Mucosa of rectum (tissue), 2 donors: ENCODE data around the gene NFYC.
A peak's percentile ranks its signal among the peaks of the same experiment; 100 is the strongest.
"Not testable (repeated sequence)": the region's sequence is repeated elsewhere in the genome, so short reads cannot be mapped to it uniquely, and the experiment has no call there.

Experiments used
- H3K27ac ChIP-seq, 2 donors: one replicate each; pipeline ENCODE4 v1.7.0; 2013; ENCODE audit warnings: inconsistent platforms in 2 of 2, low read depth in 2 of 2, low read length in 2 of 2
- H3K27me3 ChIP-seq, 2 donors: one replicate each; pipeline ENCODE4 v1.7.0; 2013; ENCODE audit warnings: low read length in 2 of 2; ENCODE audit not compliant: control insufficient read depth in 2 of 2, insufficient read depth in 2 of 2
- H3K36me3 ChIP-seq, 2 donors: one replicate each; pipeline ENCODE4 v1.7.0; 2013; ENCODE audit warnings: low read length in 2 of 2; ENCODE audit not compliant: control insufficient read depth in 2 of 2, insufficient read depth in 2 of 2
- H3K4me1 ChIP-seq, 2 donors: one replicate each; pipeline ENCODE4 v1.7.0; 2013; ENCODE audit warnings: low read length in 2 of 2, mild to moderate bottlenecking in 1 of 2; ENCODE audit not compliant: control insufficient read depth in 2 of 2, insufficient read depth in 2 of 2
- H3K4me3 ChIP-seq, 2 donors: one replicate each; pipeline ENCODE4 v1.7.0; 2013; ENCODE audit warnings: low read length in 2 of 2
- H3K9ac ChIP-seq, 2 donors: one replicate each; pipeline ENCODE4 v1.7.0; 2013; ENCODE audit warnings: low read length in 2 of 2, low read depth in 1 of 2, mild to moderate bottlenecking in 1 of 2
- H3K9me3 ChIP-seq, 2 donors: one replicate each; pipeline ENCODE4 v1.7.0; 2013; ENCODE audit warnings: low read length in 2 of 2; ENCODE audit not compliant: control insufficient read depth in 2 of 2
- donor health status: healthy.
- donor health status: Normal muscosa, but diverticular disease.

Gene NFYC

DNA sequence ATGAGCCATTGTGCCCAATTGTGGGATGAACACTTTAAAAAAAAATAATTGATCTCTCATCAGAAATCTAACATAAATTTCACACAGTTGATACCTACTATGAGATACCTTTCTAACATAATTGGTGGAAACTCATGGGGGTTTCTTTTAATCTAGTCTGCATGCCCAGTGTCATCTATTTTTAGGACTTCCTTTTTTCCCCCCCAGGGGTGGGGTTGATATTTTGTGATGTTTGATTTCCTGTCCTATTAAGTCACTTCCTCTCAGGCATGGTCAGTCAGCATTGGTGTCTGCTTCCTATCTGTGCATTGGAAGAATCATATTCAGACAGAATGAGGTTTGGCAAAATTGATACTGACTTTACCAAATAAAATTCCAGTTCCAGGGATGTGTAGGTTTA lies 21.5 kb downstream of the NFYC start:
- peaks cover 4% of the 10 kb centered on the region in 2 donors for H3K36me3 ChIP-seq
- H3K9ac ChIP-seq = no peak overlapping the region
- no peak overlapping the region for H3K4me3 ChIP-seq
- H3K4me1 ChIP-seq = peaks cover 27% of the 10 kb centered on the region in 2 donors
- no peaks in the 10 kb centered on the region for H3K9me3 ChIP-seq
- no peak overlapping the region for H3K27ac ChIP-seq
- H3K27me3 ChIP-seq = no peaks in the 10 kb centered on the region

DNA sequence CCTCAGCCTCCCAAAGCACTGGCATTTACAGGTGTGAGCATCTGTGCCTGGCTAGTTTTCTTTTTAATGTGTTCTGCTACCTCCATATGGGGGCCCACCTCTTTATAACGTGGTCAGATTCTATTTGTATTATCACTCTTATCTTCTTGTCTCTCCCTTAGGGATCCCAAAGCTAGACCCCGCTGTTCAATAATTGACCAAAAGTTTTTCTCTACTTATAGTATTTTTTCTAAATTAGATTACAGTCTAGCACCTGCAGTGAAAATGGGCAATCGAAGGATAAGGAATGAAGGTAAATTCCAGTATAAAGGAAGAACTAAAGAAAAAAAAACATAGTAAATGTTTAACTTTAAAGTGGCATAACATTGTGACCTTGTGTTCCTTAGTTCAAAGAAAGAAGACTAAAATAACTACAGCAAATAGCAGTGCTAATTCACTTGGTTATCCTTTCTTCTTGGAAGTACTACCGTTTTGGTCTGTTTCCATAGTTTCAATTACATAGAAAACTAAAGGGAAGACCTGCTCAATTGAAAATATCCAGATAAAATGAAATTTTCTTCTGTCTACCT lies 24.1 kb downstream of the NFYC start:
- Histone ChIP-seq H3K27me3 (no peaks in the 10 kb centered on the region), H3K4me3 (peak overlapping the region in 1 of 2 donors; percentile 37), H3K9me3 (no peaks in the 10 kb centered on the region), H3K36me3 (peaks cover 4% of the 10 kb centered on the region in 2 donors), H3K27ac (peak overlapping the region in 1 of 2 donors; percentile 32), H3K9ac (no peak overlapping the region), H3K4me1 (peaks cover 14 to 16% of the 10 kb centered on the region in 2 donors)

DNA sequence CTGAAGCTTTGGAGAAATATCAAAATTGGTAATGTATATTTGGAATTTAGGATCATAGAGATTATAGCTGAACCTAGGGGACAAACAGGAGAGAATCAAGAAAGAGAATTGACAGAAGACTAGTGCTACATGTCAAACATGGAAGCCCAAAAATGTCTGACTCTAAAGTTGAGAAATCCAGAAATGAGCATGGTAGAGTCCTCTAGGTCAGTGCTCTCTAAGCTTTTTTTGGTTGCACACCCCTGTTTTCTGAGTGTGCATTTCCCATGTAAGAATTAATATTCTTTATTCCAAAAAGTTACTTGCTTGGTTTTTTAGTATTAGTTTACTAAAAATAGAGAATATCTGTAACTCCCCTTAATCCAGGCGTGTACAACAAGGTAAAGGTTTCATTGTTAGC lies 25.6 kb downstream of the NFYC start:
- H3K27me3 ChIP-seq = no peaks in the 10 kb centered on the region
- H3K9ac ChIP-seq = no peak overlapping the region
- H3K4me3 ChIP-seq = no peak overlapping the region
- H3K9me3 ChIP-seq = no peaks in the 10 kb centered on the region
- peaks cover 5 to 10% of the 10 kb centered on the region in 2 donors for H3K4me1 ChIP-seq
- no peak overlapping the region for H3K27ac ChIP-seq
- peaks cover 4% of the 10 kb centered on the region in 2 donors for H3K36me3 ChIP-seq

DNA sequence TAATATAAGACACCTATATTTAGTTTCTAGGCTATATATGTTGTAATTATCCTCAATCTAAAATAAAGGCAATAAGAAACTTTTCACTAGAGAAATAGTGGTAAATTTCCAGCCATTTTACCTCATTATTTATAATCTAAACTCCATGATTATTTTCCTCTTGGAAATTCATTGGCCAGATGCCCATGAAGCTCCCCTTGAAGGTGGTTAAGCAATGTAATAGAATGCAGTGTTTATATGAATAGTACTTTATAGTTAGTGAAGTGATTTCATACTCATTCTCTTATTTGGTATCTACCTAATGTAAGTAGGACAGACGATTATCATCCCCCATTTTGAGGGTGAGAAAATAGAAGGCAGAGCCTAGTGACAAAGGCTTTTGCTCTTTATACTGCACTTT lies 26.5 kb downstream of the NFYC start:
- H3K27me3 ChIP-seq = no peaks in the 10 kb centered on the region
- no peak overlapping the region for H3K4me3 ChIP-seq
- H3K36me3 ChIP-seq = peaks cover 2 to 4% of the 10 kb centered on the region in 2 donors
- H3K9me3 ChIP-seq = no peaks in the 10 kb centered on the region
- H3K27ac ChIP-seq = no peak overlapping the region
- H3K9ac ChIP-seq = no peak overlapping the region
- H3K4me1 ChIP-seq = peaks cover 5 to 6% of the 10 kb centered on the region in 2 donors

DNA sequence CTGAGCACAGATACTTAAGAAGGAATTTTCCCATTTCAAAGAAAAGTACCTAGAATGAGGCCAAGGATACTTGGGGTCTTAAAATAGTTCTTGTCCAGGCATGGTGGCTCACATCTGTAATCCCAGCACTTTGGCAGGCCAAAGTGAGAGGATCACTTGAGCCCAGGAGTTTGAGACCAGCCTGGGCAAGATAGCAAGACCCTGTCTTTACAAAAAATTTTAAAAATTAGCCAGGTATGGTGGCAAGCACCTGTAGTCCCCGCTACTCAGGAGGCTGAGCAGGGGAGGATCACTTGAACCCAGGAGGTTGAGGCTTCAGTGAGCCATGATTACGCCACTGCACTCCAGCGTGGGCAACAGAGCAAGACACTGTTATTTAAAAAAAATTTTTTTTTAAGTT lies 29.0 kb downstream of the NFYC start:
- H3K9me3 ChIP-seq = no peaks in the 10 kb centered on the region
- H3K36me3 ChIP-seq = no peaks in the 10 kb centered on the region
- no peak overlapping the region for H3K4me3 ChIP-seq
- H3K27me3 ChIP-seq = no peaks in the 10 kb centered on the region
- peaks cover 1 to 6% of the 10 kb centered on the region in 2 donors for H3K4me1 ChIP-seq
- H3K27ac ChIP-seq = no peak overlapping the region
- no peak overlapping the region for H3K9ac ChIP-seq

DNA sequence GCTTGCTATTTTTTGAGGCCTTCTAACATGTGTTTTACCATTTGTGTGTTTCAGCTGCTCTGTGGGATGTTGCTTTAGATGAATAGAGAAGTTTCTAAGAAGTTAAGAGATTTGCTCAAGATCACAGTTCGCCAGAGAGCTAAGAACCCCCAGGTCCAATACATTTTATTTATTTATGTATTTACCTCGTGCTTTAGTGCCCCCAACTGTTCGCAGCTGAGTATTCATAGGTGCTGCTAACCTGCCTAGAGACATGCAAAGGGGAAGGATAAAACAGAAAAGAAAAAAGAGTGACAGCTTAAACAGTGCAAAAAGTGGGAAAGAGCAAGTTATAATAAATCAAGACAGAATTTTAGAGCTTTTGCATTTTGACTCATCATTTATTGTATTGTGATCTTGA lies 31.1 kb downstream of the NFYC start:
- Histone ChIP-seq H3K4me1 (peaks cover 0 to 2% of the 10 kb centered on the region in 2 donors), H3K36me3 (no peaks in the 10 kb centered on the region), H3K9me3 (no peaks in the 10 kb centered on the region), H3K4me3 (no peak overlapping the region), H3K27me3 (no peaks in the 10 kb centered on the region), H3K9ac (no peak overlapping the region), H3K27ac (no peak overlapping the region)

DNA sequence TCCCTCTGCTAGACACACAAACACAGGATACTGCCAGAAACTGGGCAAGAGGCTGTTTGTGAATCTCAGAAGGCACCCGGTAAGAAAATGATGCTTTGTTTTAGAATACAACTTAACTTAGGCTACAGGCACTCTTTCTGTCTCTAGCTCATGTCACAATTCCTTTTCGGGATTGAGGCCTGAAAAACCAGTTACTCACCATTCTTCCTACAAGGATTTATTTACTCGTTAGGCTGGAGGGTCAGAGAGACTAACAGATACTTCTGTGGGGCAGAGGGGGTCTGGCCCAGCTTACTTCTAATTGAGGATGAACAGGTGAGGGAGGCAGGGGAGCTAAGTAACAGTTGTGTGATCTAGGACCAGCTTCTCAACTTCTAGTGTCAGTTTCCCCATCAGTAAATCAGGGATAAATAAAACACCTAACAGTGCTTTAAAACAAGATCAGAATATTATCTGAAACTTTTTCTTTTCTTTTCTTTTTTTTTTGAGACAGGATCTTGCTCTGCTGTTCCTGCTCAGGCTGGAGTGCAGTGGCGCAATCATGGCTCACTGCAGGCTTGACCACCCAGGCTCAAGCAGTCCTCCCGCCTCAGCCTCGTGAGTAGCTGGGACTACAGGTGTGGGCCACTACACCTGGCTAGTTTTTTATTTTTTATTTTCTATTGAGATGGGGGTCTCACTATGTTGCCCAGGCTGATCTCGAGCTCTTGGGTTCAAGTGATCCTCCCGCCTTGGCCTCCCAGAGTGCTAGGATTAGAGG lies 31.9 kb downstream of the NFYC start:
- H3K4me3 ChIP-seq = no peak overlapping the region
- no peak overlapping the region for H3K27ac ChIP-seq
- no peaks in the 10 kb centered on the region for H3K27me3 ChIP-seq
- H3K9ac ChIP-seq = no peak overlapping the region
- H3K9me3 ChIP-seq = no peaks in the 10 kb centered on the region
- H3K36me3 ChIP-seq = no peaks in the 10 kb centered on the region
- peaks cover 0 to 2% of the 10 kb centered on the region in 2 donors for H3K4me1 ChIP-seq

DNA sequence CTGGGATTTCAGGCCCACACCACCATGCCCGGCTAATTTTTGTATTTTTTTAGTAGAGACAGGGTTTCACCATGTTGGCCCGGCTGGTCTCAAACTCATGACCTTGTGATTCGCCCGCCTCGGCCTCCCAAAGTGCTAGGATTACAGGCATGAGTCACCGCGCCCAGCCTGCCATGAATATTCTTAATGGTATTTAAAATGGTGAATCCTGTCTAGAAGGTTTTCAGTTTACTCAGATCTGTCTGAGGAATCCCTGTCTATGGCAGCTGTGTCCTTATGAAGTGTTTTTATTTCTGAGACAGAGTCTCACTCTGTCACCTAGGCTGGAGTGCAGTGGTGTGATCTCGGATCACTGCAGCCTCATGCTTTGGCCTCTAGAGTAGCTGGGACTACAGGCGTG lies 36.2 kb downstream of the NFYC start:
- H3K4me1 ChIP-seq, H3K27ac ChIP-seq, H3K36me3 ChIP-seq: not testable (repeated sequence)

DNA sequence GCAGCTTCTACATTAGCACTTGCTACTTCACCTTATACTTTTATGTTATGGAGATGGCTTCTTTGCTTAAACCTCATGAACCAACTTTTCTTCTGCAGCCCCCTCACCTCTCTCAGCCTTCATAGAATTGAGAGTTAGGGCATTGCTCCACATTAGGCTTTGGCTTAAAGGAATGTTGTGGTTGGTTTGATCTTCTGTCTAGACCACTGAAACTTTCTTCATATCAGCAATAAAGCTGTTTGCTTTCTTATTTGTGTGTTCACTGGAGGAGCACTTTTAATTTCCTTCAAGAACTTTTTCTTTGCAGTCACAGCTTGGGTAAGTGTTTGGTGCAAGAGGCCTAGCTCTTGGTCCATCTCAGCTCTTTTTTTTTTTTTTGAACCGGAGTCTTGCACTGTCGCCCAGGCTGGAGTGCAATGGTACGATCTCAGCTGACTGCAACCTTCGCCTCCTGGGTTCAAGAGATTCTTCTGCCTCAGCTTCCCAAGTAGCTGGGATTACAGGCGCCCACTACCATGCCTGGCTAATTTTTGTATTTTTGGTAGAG lies 37.9 kb downstream of the NFYC start:
- H3K9ac ChIP-seq, H3K36me3 ChIP-seq, H3K9me3 ChIP-seq, H3K27me3 ChIP-seq, H3K4me3 ChIP-seq, H3K4me1 ChIP-seq, H3K27ac ChIP-seq: not testable (repeated sequence)

More for the DNA sequence above, 36.2 kb downstream of the NFYC start:
- H3K9me3 ChIP-seq, H3K27me3 ChIP-seq, H3K4me3 ChIP-seq, H3K9ac ChIP-seq: not testable (repeated sequence)

DNA sequence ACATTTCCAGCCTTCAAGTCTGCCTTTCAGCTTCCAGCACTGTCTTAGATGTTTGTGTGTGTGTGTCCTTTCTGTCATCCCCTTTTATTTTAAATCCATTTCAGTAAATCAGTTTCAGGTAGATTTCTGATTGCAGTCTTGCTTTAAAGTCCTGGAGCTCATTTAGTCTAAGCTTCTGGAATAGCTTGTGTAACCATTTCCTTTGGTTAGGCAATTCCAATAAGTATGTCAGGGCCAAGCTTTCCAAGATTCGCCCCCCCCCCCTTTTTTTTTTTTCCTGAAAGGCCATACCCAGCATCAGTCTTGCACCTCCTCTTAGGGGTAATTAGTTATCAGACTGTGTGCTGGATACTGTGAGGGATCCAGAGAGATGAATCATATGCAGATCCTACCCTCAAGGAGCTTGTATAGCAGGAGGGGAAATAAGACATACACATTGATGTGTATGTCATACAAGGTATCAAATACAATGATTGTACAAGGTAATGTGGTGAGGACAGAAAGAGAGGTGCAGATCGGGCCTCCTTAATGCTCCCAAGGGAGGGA lies 41.3 kb downstream of the NFYC start:
- H3K27ac ChIP-seq = no peak overlapping the region
- H3K9ac ChIP-seq = no peak overlapping the region
- H3K4me3 ChIP-seq = no peak overlapping the region
- peaks cover 0 to 4% of the 10 kb centered on the region in 2 donors for H3K4me1 ChIP-seq
- no peaks in the 10 kb centered on the region for H3K27me3 ChIP-seq
- no peaks in the 10 kb centered on the region for H3K9me3 ChIP-seq
- no peaks in the 10 kb centered on the region for H3K36me3 ChIP-seq
